ENCODE results near the gene PEPD.
"Not testable (repeated sequence)": the region's sequence is repeated elsewhere in the genome, so short reads cannot be mapped to it uniquely, and the experiment has no call there.

DNA sequence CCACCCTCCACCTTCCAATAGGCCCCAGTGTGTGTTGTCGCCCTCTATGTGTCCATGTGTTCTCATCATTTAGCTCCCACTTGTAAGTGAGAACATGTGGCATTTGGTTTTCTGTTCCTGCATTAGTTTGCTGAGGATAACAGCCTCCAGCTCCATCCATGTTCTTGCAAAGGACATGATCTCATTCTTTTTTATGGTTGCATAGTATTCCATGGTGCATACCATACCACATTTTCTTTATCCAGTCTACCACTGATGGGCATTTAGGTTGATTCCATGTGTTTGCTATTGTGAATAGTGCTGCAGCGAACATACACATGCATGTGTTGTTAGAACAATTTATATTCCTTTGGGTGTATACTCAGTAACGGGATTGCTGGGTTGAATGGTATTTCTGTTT lies 42.0 kb downstream of the PEPD start:
- TF ChIP-seq, protein P1, sequence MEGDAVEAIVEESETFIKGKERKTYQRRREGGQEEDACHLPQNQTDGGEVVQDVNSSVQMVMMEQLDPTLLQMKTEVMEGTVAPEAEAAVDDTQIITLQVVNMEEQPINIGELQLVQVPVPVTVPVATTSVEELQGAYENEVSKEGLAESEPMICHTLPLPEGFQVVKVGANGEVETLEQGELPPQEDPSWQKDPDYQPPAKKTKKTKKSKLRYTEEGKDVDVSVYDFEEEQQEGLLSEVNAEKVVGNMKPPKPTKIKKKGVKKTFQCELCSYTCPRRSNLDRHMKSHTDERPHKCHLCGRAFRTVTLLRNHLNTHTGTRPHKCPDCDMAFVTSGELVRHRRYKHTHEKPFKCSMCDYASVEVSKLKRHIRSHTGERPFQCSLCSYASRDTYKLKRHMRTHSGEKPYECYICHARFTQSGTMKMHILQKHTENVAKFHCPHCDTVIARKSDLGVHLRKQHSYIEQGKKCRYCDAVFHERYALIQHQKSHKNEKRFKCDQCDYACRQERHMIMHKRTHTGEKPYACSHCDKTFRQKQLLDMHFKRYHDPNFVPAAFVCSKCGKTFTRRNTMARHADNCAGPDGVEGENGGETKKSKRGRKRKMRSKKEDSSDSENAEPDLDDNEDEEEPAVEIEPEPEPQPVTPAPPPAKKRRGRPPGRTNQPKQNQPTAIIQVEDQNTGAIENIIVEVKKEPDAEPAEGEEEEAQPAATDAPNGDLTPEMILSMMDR (IDR thresholded peaks at IDR 0.05), result not testable (repeated sequence)
- not testable (repeated sequence) for TF ChIP-seq POLR2A (IDR thresholded peaks at IDR 0.05)

Data from esophagus squamous epithelium (tissue), 4 donors.